Osteocyte (in vitro differentiated cells): Measurements from ENCODE around the gene EMB. TPM values are rescaled to one million over a fixed set of nuclear protein-coding genes. Genes with fewer than 3 reads are reported as not detected.
"Not testable (repeated sequence)": the region's sequence is repeated elsewhere in the genome, so short reads cannot be mapped to it uniquely, and the experiment has no call there.

ENCODE experiments used
- DNase-seq: peaks from one replicate; pipeline ENCODE4 v3.0.0; 2021; ENCODE audit warnings: mixed read lengths; ENCODE audit not compliant: unreplicated experiment; ENCODE audit errors: extremely low spot score
- H3K27ac Mint-ChIP-seq: one replicate; pipeline ENCODE4 v1.8.0; 2021; ENCODE audit warnings: mild to moderate bottlenecking, mixed read lengths; ENCODE audit not compliant: unreplicated experiment
- H3K27me3 Mint-ChIP-seq: one replicate; pipeline ENCODE4 v1.8.0; 2021; ENCODE audit warnings: mixed read lengths; ENCODE audit not compliant: unreplicated experiment
- H3K36me3 Mint-ChIP-seq: one replicate; pipeline ENCODE4 v1.8.0; 2021; ENCODE audit warnings: mixed read lengths; ENCODE audit not compliant: unreplicated experiment
- H3K4me1 Mint-ChIP-seq: one replicate; pipeline ENCODE4 v1.8.0; 2021; ENCODE audit warnings: mixed read lengths; ENCODE audit not compliant: unreplicated experiment
- H3K4me3 Mint-ChIP-seq: one replicate; pipeline ENCODE4 v1.8.0; 2021; ENCODE audit warnings: mild to moderate bottlenecking, moderate library complexity, mixed read lengths; ENCODE audit not compliant: unreplicated experiment
- H3K9me3 Mint-ChIP-seq: one replicate; pipeline ENCODE4 v1.8.0; 2021; ENCODE audit warnings: mixed read lengths; ENCODE audit not compliant: unreplicated experiment
- CTCF ChIP-seq: fragments of 200-600 bp; sonication (generic); IDR thresholded peaks from 2 replicates; pipeline ENCODE4 v1.5.0; 2021; ENCODE audit warnings: antibody characterized with exemption, mild to moderate bottlenecking, moderate library complexity
- total RNA-seq: library from RNA; stranded (reverse); gene quantifications from 2 replicates; pipeline ENCODE4 v1.2.1, GENCODE V29; 2021

Gene EMB
- total RNA-seq, 1 donor from 2014 or later: 3.7 TPM

GRCh38 chr5:50423100-50423799 is 17.8 kb downstream of the EMB start:
- not testable (repeated sequence) for H3K4me3 Mint-ChIP-seq, H3K27me3 Mint-ChIP-seq, H3K4me1 Mint-ChIP-seq, DNase-seq, H3K36me3 Mint-ChIP-seq, H3K9me3 Mint-ChIP-seq, H3K27ac Mint-ChIP-seq

- DNase-seq, H3K27me3 Mint-ChIP-seq, H3K9me3 Mint-ChIP-seq, H3K4me3 Mint-ChIP-seq, H3K27ac Mint-ChIP-seq, H3K36me3 Mint-ChIP-seq, H3K4me1 Mint-ChIP-seq: not testable (repeated sequence)
Measured at GRCh38 chr5:50421184-50421950, 19.7 kb downstream of the EMB start.

- H3K27ac Mint-ChIP-seq: no peak overlapping the region
- no peaks in the 10 kb centered on the region for H3K4me1 Mint-ChIP-seq
Measured at GRCh38 chr5:50420343-50420935, 20.6 kb downstream of the EMB start.

GRCh38 chr5:50419656-50420055 is 21.4 kb downstream of the EMB start:
- not testable (repeated sequence) for H3K9me3 Mint-ChIP-seq, H3K27me3 Mint-ChIP-seq, H3K27ac Mint-ChIP-seq, H3K36me3 Mint-ChIP-seq, H3K4me3 Mint-ChIP-seq, DNase-seq, H3K4me1 Mint-ChIP-seq

More at GRCh38 chr5:50420343-50420935, 20.6 kb downstream of the EMB start:
- no peaks in the 10 kb centered on the region for H3K27me3 Mint-ChIP-seq
- DNase-seq: no peak
- no peak for TF ChIP-seq CTCF
- no peak overlapping the region for H3K4me3 Mint-ChIP-seq
- peaks cover 4% of the 10 kb centered on the region for H3K9me3 Mint-ChIP-seq
- no peaks in the 10 kb centered on the region for H3K36me3 Mint-ChIP-seq

- not testable (repeated sequence) for H3K9me3 Mint-ChIP-seq, H3K27ac Mint-ChIP-seq, H3K36me3 Mint-ChIP-seq, H3K4me3 Mint-ChIP-seq, H3K27me3 Mint-ChIP-seq, H3K4me1 Mint-ChIP-seq, DNase-seq
Measured at GRCh38 chr5:50416637-50417036, 24.5 kb downstream of the EMB start.

- TF ChIP-seq CTCF: no peak
- no peak for DNase-seq
- Mint-ChIP-seq H3K4me3 (no peak overlapping the region), H3K4me1 (no peaks in the 10 kb centered on the region), H3K9me3 (peaks cover 2% of the 10 kb centered on the region), H3K36me3 (no peaks in the 10 kb centered on the region), H3K27me3 (no peaks in the 10 kb centered on the region), H3K27ac (no peak overlapping the region)
Measured at GRCh38 chr5:50415912-50416311, 25.2 kb downstream of the EMB start.

- not testable (repeated sequence) for H3K9me3 Mint-ChIP-seq, H3K27me3 Mint-ChIP-seq, DNase-seq, H3K36me3 Mint-ChIP-seq, H3K4me1 Mint-ChIP-seq, H3K4me3 Mint-ChIP-seq, H3K27ac Mint-ChIP-seq
Measured at GRCh38 chr5:50410932-50411331, 30.2 kb downstream of the EMB start.
